ENCODE data around the gene NDUFB5.

- no peak for TF ChIP-seq CTCF (IDR thresholded peaks at IDR 0.05)
- TF ChIP-seq POLR2A (IDR thresholded peaks at IDR 0.05), result no peak
Observed at GRCh38 chr3:179630753-179631451, 26.3 kb downstream of the NDUFB5 start.
